Trophoblast cell (in vitro differentiated cells and primary cell): ENCODE measurements around the gene LYPD4.

ENCODE experiments used
- DNase-seq, 2 donors: peaks; one replicate each; pipeline ENCODE4 v3.0.0-alpha.2; 2016
- H2AFZ ChIP-seq: 2 replicates; pipeline ENCODE4 v1.6.1; 2013; ENCODE audit warnings: low read length, moderate library complexity, mild to moderate bottlenecking; ENCODE audit not compliant: insufficient read depth, poor library complexity
- H2AK5ac ChIP-seq: 2 replicates; pipeline ENCODE4 v1.6.1; 2013; ENCODE audit warnings: mild to moderate bottlenecking, low read length
- H2BK120ac ChIP-seq: 2 replicates; pipeline ENCODE4 v1.6.1; 2013; ENCODE audit warnings: low read length, mild to moderate bottlenecking, moderate library complexity; ENCODE audit not compliant: insufficient read depth, poor library complexity
- H2BK12ac ChIP-seq: 2 replicates; pipeline ENCODE4 v1.6.1; 2013; ENCODE audit warnings: mild to moderate bottlenecking, low read length, moderate library complexity
- H2BK5ac ChIP-seq: 2 replicates; pipeline ENCODE4 v1.6.1; 2013; ENCODE audit warnings: low read length, low read depth, moderate library complexity, mild to moderate bottlenecking; ENCODE audit not compliant: poor library complexity
- H3K14ac ChIP-seq: 2 replicates; pipeline ENCODE4 v1.6.1; 2013; ENCODE audit warnings: mild to moderate bottlenecking, low read length
- H3K18ac ChIP-seq: 2 replicates; pipeline ENCODE4 v1.6.1; 2013; ENCODE audit warnings: mild to moderate bottlenecking, low read length
- H3K23ac ChIP-seq: 2 replicates; pipeline ENCODE4 v1.6.1; 2013; ENCODE audit warnings: low read length
- H3K27ac ChIP-seq: 2 replicates; pipeline ENCODE4 v1.5.1; 2013; ENCODE audit warnings: low read depth, mild to moderate bottlenecking, inconsistent platforms, low read length, moderate library complexity
- H3K27me3 ChIP-seq: 2 replicates; pipeline ENCODE4 v1.6.1; 2013; ENCODE audit warnings: inconsistent platforms, mild to moderate bottlenecking, low read length, moderate library complexity; ENCODE audit not compliant: insufficient read depth
- H3K36me3 ChIP-seq, 2 experiments: 1 replicate in 1 of 2; 2 replicates in 1 of 2; pipeline ENCODE4 v1.6.1; 2013; ENCODE audit warnings: low read length in 2 of 2, mild to moderate bottlenecking in 2 of 2, moderate library complexity in 1 of 2; ENCODE audit not compliant: insufficient read depth in 2 of 2, control insufficient read depth in 1 of 2
- H3K4ac ChIP-seq: 2 replicates; pipeline ENCODE4 v1.6.1; 2013; ENCODE audit warnings: low read depth, mild to moderate bottlenecking, low read length, moderate library complexity
- H3K4me1 ChIP-seq, 2 experiments: 1 replicate in 1 of 2; 2 replicates in 1 of 2; pipeline ENCODE4 v1.6.1; 2013; ENCODE audit warnings: low read length in 2 of 2, mild to moderate bottlenecking in 2 of 2, moderate library complexity in 1 of 2; ENCODE audit not compliant: insufficient read depth in 2 of 2, control insufficient read depth in 1 of 2
- H3K4me2 ChIP-seq: 2 replicates; pipeline ENCODE4 v1.6.1; 2013; ENCODE audit warnings: inconsistent platforms, mild to moderate bottlenecking, low read length, moderate library complexity
- H3K4me3 ChIP-seq: 2 replicates; pipeline ENCODE4 v1.5.1; 2013; ENCODE audit warnings: mild to moderate bottlenecking, low read depth, low read length, inconsistent platforms
- H3K79me1 ChIP-seq: one replicate; pipeline ENCODE4 v1.6.1; 2013; ENCODE audit warnings: low read length
- H3K79me2 ChIP-seq: 2 replicates; pipeline ENCODE4 v1.6.1; 2013; ENCODE audit warnings: low read length, mild to moderate bottlenecking; ENCODE audit not compliant: control insufficient read depth, insufficient read depth, poor library complexity
- H3K9ac ChIP-seq: 2 replicates; pipeline ENCODE4 v1.6.1; 2013; ENCODE audit warnings: mild to moderate bottlenecking, low read length
- H3K9me3 ChIP-seq: 2 replicates; pipeline ENCODE4 v1.6.1; 2013; ENCODE audit warnings: low read depth, mild to moderate bottlenecking, control low read depth, inconsistent platforms, low read length; ENCODE audit not compliant: insufficient read depth
- H4K12ac ChIP-seq: 2 replicates; pipeline ENCODE4 v1.6.1; 2013; ENCODE audit warnings: low read depth, mild to moderate bottlenecking, low read length, moderate library complexity
- H4K8ac ChIP-seq: 2 replicates; pipeline ENCODE4 v1.6.1; 2013; ENCODE audit warnings: low read depth, mild to moderate bottlenecking, low read length, moderate library complexity
- H4K91ac ChIP-seq: one replicate; pipeline ENCODE4 v1.6.1; 2013; ENCODE audit warnings: low read depth, mild to moderate bottlenecking, low read length, moderate library complexity
- WGBS: extraction: QIAGEN DNeasy Blood & Tissue Kit; methylation state at CpG from one replicate; pipeline ENCODE4 v1.1.7; 2013; ENCODE audit warnings: missing lambda C conversion rate; ENCODE audit not compliant: insufficient read length, insufficient coverage; ENCODE audit errors: extremely low coverage; 5-methylcytosine and 5-hydroxymethylcytosine counted together

The LYPD4 gene

DNA sequence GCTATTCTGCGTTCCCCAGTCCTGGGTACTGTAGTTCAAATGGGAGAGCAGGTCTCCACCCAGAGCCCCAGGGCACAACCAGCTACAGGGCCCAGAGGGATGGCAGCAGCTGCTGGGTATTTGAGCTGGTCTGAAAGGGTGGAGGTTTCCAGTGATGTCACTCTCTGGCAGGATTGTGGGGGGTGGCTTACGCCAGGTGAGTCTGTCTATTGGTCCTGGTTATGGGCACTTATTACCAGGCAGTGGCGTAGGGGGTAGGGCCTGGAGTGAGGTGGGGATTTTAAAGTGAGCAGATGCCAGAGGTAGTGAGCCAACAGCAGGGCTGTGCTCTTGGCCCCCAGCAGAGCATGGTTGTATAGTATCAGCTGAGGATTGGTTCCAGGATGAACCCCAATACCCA, 21.8 kb upstream of the LYPD4 start:
- Histone ChIP-seq H3K14ac (no peak overlapping the region), H2BK12ac (no peak overlapping the region), H3K27me3 (no peaks in the 10 kb centered on the region), H3K9me3 (no peaks in the 10 kb centered on the region), H2BK120ac (no peak overlapping the region), H3K4me1 (peaks cover 3 to 7% of the 10 kb centered on the region in 2 experiments), H3K23ac (no peak overlapping the region), H3K79me2 (peaks cover 6% of the 10 kb centered on the region), H3K9ac (peak overlapping the region; percentile 12), H4K8ac (no peak overlapping the region), H2AFZ (no peak overlapping the region), H3K27ac (no peak overlapping the region), H4K91ac (no peak overlapping the region), H3K36me3 (peaks cover 84 to 92% of the 10 kb centered on the region in 2 experiments), H2AK5ac (no peak overlapping the region), H3K79me1 (no peaks in the 10 kb centered on the region), H3K4ac (peak overlapping the region; percentile 6), H3K4me2 (no peak overlapping the region), H4K12ac (no peak overlapping the region), H3K18ac (no peak overlapping the region), H2BK5ac (no peak overlapping the region), H3K4me3 (no peak overlapping the region)
- WGBS, result no CpG with 5 or more reads among the region's 3 CpGs
- DNase-seq, result no peak

DNA sequence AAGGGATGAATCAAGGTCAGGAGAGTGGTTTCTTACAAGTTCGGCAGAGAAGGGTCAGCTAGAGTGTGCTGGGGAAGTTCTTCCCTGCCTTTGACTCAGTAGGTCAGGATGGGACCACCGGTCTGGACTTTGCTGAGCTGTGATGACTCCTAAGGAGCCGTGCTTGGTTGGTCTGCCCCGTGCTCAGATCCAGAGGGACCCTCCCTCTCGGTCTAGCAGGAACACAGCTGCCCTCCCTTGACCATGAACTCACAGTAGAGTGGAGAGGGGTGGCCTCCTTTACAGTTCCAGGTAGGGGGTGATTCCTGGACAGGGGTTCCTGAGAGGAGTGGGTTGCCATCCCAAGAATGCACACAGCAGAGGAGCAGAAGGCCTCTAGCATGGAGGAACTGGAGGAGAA, 19.9 kb upstream of the LYPD4 start:
- DNase-seq, result no peak
- peak overlapping the region; percentile 8 for H3K4me2 ChIP-seq
- H2AK5ac ChIP-seq, result no peak overlapping the region
- no peaks in the 10 kb centered on the region for H3K9me3 ChIP-seq
- no peaks in the 10 kb centered on the region for H3K27me3 ChIP-seq
- H2BK12ac ChIP-seq, result no peak overlapping the region
- H3K36me3 ChIP-seq, result peaks cover 73 to 81% of the 10 kb centered on the region in 2 experiments
- H2BK120ac ChIP-seq, result no peak overlapping the region
- peak overlapping the region; percentile 43 for H4K12ac ChIP-seq
- H4K8ac ChIP-seq, result no peak overlapping the region
- peak overlapping the region; percentile 24 for H3K18ac ChIP-seq
- H3K23ac ChIP-seq, result no peak overlapping the region
- no peak overlapping the region for H4K91ac ChIP-seq
- H3K4me1 ChIP-seq, result peaks cover 6 to 11% of the 10 kb centered on the region in 2 experiments
- H3K27ac ChIP-seq, result no peak overlapping the region
- no CpG with 5 or more reads among the region's 5 CpGs for WGBS
- H3K4ac ChIP-seq, result peak overlapping the region; percentile 78
- peaks cover 20% of the 10 kb centered on the region for H3K79me2 ChIP-seq
- H2BK5ac ChIP-seq, result no peak overlapping the region
- no peak overlapping the region for H3K14ac ChIP-seq
- peak overlapping the region; percentile 16 for H3K9ac ChIP-seq
- H2AFZ ChIP-seq, result peak overlapping the region; percentile 18
- H3K4me3 ChIP-seq, result no peak overlapping the region
- peaks cover 12% of the 10 kb centered on the region for H3K79me1 ChIP-seq

DNA sequence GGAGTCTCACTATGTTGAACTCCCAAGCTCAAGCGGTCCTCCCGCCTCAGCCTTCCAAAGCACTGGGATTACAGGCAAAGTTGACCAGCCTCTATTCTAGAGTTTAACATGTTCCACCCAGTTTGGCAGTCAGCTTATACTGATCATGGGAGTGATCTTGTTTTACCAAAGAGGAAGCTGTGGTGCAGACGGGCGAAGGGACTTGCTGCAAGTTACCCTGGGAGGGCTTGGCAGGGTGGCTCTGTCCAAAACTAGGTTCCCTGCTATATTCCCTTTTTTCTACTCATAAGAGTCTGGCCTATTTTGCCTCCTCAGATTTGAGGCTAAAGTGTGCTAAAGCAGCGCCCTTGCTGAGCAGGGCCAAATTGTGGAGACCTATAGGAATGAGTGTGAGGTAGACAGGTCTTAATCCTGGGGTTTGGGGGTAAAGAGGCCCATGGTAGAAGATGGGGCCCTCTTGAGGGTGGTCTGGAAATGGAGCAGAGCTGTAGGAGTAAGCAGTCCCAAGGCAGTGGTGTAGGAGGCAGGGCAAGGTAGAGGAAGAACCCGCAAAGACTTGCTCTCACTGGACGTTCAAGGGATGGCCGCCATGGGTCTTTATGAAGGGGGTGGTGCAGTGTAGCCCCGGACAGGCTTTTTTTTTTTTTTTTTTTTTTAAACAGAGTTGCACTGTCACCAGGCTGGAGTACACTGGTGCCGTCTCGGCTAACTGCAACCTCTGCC, 18.9 kb upstream of the LYPD4 start:
- H2BK5ac ChIP-seq, result no peak overlapping the region
- no peak overlapping the region for H3K23ac ChIP-seq
- H2AFZ ChIP-seq, result no peak overlapping the region
- H3K9ac ChIP-seq, result no peak overlapping the region
- H4K8ac ChIP-seq, result no peak overlapping the region
- peaks cover 20% of the 10 kb centered on the region for H3K79me2 ChIP-seq
- H2BK12ac ChIP-seq, result no peak overlapping the region
- no peak overlapping the region for H4K12ac ChIP-seq
- no peak overlapping the region for H3K14ac ChIP-seq
- H3K27ac ChIP-seq, result no peak overlapping the region
- peak overlapping the region; percentile 53 for H3K4ac ChIP-seq
- H3K27me3 ChIP-seq, result no peaks in the 10 kb centered on the region
- H3K36me3 ChIP-seq, result peaks cover 62 to 71% of the 10 kb centered on the region in 2 experiments
- no peak overlapping the region for H2AK5ac ChIP-seq
- no peak overlapping the region for H4K91ac ChIP-seq
- H3K18ac ChIP-seq, result no peak overlapping the region
- no peaks in the 10 kb centered on the region for H3K9me3 ChIP-seq
- no peak overlapping the region for H3K4me2 ChIP-seq
- H3K4me1 ChIP-seq, result peaks cover 6 to 11% of the 10 kb centered on the region in 2 experiments
- WGBS, result no CpG with 5 or more reads among the region's 11 CpGs
- H2BK120ac ChIP-seq, result no peak overlapping the region
- no peak overlapping the region for H3K4me3 ChIP-seq
- no peak for DNase-seq
- peaks cover 12% of the 10 kb centered on the region for H3K79me1 ChIP-seq

DNA sequence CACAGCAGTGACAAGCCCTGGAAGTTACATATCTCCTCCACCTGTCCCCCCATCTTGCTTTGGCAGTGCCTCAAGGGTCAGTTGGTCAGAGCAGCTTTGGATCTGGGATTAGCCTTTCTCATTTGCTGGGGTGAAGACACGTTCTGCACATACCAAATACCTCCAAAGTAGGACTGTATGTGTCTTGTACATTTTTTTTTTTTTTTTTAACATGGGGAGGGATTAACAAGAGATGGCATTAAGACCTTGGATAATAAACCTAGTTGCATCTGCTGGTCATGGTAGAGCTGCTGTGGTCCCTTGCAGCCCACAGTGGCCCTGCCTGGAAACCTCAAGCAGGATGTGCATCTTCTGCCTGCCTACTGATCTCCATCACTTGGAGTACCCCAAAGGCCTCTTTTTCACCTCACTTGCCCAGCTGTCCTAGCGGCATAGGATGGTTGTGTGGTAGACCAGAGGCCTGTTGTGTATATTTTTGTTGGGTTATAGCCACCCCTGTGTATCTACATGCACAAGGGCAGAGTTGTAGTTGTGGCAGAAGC, 18.0 kb upstream of the LYPD4 start:
- H2AFZ ChIP-seq, result no peak overlapping the region
- no CpG with 5 or more reads among the region's 2 CpGs for WGBS
- H3K18ac ChIP-seq, result no peak overlapping the region
- no peak overlapping the region for H3K4me3 ChIP-seq
- no peak overlapping the region for H4K12ac ChIP-seq
- no peak overlapping the region for H2BK5ac ChIP-seq
- peak overlapping the region; percentile 66 for H3K4ac ChIP-seq
- no peak for DNase-seq
- no peak overlapping the region for H3K23ac ChIP-seq
- H2AK5ac ChIP-seq, result no peak overlapping the region
- H2BK120ac ChIP-seq, result no peak overlapping the region
- H3K27me3 ChIP-seq, result no peaks in the 10 kb centered on the region
- no peak overlapping the region for H4K91ac ChIP-seq
- H3K4me1 ChIP-seq, result peaks cover 6 to 11% of the 10 kb centered on the region in 2 experiments
- H2BK12ac ChIP-seq, result no peak overlapping the region
- peaks cover 55 to 63% of the 10 kb centered on the region in 2 experiments for H3K36me3 ChIP-seq
- no peak overlapping the region for H4K8ac ChIP-seq
- no peak overlapping the region for H3K27ac ChIP-seq
- peaks cover 20% of the 10 kb centered on the region for H3K79me2 ChIP-seq
- peak overlapping the region; percentile 69 for H3K4me2 ChIP-seq
- H3K9me3 ChIP-seq, result no peaks in the 10 kb centered on the region
- no peak overlapping the region for H3K14ac ChIP-seq
- H3K9ac ChIP-seq, result peak overlapping the region; percentile 19
- peaks cover 12% of the 10 kb centered on the region for H3K79me1 ChIP-seq
